CD4-positive, alpha-beta T cell treated with Interleukin-4 for 1 hour (primary cell): ENCODE measurements around the gene ATP2B2.

Experiments
- DNase-seq, 2 donors: peaks; one replicate each; pipeline ENCODE4 v3.0.0-alpha.2; 2020 to 2022

The ATP2B2 gene

DNA sequence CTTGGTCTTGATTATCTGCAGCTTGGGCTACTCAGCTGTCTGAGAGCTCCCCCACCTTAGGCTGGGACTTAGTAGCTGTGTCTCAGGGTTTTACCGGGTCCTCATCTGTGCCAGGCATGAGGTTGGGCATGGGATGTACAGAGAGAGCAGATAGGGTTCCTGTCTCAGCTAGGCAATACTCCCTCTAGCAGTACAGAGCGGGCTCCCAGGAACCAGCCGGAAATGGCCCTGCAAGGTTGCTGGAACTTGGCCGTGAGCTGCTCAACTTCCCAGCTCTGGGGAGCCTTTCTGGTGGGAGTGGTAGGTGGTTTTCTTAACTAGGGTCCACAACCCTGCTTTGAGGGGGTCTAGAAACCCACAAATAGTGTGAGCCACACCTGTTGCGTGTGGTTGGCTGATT is 58.3 kb downstream of the ATP2B2 start:
- DNase-seq, result no peak

DNA sequence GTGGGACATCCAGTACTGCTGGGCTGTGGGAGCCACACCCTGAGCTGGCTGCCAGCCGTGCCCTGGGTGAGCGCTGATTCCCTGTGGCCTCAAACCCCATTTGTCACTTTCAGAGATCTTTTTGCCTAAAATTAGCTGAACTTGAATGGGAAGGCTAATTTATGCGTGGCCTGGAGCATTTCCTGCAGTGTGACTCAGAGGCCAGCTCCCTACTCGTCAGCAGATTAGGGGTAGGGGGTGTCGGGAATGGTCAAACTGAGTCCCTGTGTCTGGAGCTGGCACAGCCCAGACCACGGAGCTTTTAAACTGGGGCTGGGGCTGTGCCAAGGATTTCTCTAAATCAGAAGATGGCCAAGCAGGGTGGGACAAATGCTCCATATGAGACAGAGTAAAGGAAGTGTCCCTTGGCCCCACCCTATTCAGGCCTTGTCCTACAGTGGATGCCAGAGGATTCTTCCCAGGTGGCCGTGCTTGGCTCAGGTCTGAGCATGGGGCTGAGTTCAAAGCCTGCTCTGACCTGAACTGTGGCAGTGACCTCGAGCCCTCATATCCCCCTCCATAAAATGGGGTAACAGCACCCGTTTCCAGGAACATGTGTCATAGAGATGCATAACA is 59.7 kb downstream of the ATP2B2 start:
- no peak for DNase-seq

DNA sequence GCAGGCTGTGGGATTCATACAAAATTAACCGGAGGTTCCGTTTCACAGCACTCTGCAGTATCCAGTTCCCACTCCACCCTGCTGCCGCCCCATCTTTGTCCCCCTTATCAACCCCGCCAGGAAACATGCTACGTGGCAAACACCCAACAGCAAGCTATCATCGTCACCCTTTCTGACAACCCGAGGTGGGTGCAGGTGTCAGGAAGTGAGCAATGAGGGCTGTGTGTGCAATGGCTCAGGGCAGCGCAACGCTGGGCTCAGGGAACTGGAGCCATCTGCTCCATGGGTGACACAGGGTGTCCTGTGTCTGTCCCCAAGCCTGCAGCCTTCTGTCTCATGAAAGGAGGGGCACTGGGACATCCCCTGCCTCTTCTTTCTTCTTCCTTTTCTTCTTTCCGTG is 60.9 kb downstream of the ATP2B2 start:
- no peak for DNase-seq

DNA sequence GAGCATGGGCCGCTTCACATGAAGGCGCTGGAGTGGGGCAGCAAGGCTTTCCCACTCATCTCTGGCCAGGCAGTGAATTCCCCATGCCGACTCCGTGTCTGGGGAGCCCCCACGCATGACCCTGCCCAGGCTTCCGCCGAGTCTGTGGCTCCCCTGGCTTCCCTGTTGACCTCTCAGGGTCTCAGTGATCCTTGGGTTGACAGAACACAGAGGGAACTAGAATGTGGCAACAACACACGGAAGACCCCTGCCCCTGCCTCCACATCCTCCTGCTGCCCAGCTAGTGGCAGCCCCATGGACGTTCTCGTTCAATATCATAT is 61.3 kb downstream of the ATP2B2 start:
- no peak for DNase-seq

DNA sequence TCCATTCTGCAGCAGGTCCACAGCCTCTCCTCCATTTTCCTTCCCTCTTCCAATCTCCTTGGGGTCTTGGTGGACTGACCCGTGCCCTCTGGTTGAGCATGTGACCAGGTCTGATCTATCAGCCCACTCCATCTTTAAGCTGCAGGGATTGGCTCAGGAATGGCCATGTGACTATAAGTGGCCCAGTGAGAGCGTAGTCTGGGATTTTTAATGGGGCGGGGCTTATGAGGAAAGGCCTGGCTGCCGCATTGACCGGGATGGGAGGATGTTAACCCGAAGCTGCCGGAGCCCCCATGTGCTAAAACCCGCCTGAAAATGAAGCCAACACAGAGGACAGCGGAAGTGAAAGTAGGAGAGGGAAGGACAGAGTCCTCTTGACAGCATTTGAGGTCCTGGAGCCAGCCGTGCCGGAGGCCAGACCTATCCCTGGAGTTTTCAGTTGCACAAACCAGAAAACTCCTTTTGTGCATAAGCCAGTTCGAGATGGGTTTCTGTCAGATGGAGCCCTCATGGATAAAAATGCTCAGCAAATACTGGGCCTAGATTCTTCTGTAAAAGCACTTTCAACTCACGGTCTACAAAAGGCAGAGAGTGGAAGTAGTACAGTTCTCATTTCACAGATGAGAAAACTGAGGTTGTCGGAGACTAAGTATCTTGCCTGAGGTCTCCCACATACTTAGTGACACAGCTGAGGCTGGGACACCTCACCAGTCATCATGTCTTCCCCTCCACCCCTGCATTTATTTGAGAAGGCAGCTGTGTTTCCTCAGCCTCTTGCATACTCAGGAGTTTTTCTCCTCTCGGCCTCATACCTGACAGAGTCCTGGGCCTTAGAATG is 61.9 kb downstream of the ATP2B2 start:
- no peak for DNase-seq

DNA sequence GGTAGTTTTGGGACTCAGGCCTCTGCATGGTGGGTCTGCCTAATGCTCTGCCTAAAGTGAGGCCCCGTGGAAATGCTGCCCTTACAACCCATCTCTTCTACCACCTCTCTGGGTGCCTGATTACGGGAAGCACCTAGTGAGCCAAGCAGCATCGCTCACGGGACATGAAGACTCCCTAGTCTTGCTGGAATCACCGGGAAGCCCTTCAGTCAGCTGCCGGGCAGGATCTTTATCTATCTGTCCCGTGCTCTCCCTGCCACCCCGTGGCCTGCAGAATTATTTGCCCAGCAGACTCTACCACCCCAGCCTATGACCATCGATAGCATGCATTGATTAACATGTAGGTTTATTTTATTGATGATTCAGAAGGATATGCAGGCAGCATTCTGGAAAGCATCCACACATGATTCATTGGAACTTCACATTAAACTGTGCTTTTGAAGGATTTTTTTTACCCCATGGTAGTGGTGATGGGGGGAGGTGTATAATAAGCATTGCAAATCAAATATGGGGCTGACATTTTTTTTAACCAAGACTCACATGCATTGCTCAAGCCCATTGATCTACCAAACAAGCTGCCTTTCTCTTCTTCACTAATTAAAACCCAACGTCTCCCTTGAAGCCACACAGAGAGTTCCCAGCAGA is 63.1 kb downstream of the ATP2B2 start:
- no peak for DNase-seq

DNA sequence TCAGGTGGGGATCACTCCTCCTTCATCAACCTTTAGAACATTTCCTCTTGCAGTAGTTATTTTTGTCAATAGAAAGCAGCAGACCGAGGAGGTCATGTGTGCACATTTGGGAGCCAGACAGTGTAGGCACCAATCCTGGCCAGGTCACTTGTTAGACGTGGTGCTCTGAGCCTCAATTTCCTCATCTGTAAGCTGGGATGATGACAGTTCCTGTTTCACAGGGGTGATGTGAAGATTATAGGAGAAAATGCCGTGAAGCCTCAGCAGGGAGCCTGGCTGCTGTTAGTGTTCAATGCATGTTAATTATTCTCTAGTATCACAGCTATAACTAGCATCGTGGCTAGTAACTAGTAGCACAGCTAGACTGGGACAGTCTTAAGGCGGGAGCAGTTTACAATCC is 64.7 kb downstream of the ATP2B2 start:
- no peak for DNase-seq

DNA sequence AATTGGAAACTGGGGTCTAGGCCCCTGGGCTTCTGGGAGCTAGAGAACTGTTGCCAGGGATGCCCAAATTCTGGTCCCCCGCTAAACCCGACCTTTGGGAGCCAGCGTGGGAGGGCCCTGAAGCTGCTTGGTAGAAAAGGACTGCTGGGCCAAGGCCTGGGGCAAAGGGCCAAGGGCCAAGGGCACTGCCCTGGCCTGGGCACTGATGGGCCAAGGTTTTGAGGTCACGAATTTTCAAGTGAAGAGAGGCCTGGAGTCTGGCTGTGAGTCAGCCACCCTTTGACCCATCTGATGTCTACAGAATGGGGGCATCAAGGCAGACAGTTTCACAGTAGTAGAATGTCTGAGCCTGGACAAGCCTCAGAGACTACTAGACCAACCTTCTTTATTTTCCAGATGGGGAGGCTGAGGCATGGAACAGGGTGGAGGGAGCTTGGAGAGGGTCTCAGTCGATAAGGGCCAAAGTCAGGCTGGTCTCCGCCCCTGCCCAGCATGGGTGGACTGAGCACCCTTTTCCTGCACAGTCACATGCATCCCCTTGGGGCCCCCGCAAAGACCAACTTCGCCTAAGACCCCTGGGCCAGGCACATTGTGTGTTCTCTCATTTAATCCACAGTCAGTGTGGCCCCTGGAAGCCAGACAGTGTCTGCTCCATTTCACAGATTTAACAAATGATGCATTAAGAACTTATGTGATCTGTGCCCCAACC is 66.3 kb downstream of the ATP2B2 start:
- no peak for DNase-seq

DNA sequence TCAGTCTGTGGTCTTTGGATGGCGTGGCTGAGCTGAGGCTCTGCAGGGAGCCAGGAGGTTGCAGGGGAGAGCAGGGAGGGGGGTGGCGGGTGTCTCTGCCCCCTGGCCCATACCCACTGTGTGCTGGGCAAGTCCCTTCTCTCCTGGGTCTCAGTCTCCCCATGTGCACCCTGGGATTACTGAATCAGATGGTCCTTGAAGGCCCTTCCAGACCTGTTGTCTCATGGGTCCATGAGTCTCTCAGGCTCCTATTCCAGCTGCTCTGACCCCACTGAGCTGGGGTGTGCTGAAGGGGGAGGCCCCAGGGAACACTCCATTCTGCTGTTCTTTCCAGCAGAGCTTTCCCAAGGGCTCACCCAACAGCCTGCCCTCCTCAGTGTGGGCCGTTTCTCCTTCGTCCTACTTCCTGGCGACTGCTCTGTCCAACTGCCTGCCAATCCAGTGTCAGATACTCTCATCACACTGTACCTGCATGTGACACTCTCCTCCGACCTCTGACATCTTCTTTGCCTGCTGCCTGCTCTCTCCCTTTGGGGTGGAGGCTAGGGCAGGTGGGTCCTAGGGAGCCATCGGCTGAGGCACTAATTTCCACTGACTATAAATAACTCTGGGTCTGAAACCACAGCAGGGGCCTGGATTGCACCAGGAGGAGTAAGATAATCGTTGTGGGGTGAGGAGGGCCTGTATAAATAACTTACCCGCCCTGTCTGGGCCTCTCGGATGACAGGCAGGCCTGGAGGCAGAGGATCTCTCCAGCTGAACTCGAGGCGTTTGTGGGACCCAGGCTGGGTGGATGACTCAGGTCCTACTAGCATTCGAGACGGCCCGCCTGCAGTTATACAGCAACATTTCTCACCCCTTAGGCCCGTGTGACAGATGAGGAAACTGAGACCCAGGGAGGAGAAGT is 67.1 kb downstream of the ATP2B2 start:
- no peak for DNase-seq

DNA sequence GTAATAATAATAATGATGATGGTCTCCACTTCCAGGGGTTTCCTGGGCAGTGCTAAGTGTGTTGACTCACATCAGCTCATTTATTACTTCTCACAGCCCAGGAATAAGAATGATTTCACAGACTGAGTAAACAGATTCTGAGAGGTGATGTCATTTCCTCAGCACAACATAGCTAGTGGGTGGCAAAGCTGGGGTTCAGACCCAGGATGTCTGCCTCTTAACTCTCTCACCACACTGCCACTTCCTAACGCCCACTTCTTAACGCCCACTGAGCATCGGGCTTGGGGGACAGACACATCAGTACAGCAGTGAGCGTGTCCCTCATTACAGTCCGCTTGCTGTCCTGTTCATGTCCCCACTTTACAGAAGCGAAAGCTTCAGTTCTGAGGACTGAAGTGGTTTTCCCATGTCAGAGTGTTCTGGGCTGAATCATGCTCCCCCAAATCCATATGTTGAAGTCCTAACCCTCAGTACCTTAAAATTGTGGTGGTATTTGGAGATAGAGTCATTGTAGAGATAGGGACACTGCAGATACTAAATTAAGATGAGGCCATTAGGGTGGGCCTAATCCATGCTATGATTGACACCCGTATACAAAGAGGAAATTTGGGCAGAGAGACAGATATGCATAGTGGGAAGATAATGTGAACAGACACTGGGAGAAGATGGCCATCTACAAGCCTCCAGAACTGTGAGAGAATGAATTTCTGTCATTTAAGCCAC is 68.0 kb downstream of the ATP2B2 start:
- peak; percentile 75 to 76 for DNase-seq

DNA sequence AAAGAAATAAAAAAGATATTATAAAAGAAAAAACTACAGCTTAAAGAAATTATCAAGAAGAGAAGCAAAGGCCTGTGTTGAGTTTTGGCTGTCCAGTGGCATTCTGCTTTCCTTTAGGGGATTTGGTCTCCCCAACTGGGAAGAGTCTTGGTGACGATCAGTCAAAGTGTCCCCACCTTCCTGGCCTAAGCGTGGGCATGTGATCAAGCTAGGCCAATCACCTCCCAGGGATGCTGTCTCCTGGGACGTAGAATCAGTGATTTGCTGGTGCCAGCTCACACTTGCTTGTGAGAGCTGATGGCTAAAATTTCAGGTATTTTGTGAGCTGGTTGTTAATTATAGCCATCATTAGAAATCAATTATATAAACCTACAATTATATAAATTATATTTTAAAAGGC is 69.5 kb downstream of the ATP2B2 start:
- DNase-seq, result no peak

DNA sequence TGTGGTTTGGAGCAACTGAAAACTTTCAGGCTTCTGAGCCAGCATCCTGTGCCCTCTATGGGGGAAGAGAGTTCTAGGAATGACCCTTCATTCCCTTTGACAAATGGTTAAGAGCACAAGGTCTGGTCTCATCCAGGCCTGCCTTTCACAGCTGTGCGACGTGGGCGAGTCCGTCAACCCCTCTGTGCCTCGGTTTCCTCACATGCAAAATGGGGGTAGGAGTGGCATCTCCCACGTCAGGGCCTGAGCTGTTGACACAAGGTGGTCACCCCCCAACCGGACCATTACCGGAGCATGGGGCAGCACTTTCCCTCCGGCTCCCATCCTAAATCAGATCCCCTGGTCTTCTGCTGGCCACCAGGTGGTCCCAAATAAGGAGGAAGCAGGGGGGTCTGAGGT is 70.4 kb downstream of the ATP2B2 start:
- no peak for DNase-seq

DNA sequence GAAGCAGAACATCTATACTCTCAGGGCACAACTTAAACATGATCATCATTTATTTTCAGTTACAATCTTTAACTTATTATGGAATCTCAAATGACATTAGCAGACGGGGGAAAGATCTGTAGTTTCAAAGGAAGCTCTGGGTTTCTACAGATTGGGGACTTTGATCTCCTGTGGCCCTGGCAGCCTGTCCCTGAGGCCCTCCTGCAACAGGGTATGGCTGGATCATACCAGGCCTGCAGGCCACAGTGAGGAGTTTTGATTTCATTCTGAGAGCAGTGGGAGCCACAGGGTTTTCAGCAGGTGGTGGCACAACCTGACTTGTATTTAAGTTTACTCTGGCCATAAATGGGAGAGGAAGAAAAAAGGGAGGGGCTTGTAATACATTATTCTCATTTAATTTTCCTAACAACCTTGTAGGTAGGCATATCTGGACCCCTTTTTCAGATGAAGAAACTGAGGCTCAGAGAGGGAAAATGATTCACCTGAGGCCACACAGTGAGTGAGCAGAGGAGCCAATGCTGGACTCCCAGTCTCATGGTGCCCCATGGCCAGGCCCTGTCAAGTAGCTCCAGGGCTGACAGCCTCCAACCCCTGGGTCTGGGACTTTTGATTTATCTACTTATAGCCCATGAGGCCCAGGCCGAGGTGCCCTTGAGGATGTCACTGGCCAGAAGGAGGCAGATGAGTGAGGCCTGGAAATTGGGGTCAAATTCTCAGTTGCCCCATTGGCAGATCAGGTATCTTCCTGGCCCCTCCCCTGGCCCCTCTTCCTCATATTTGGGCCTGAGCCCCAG is 71.0 kb downstream of the ATP2B2 start:
- no peak for DNase-seq

DNA sequence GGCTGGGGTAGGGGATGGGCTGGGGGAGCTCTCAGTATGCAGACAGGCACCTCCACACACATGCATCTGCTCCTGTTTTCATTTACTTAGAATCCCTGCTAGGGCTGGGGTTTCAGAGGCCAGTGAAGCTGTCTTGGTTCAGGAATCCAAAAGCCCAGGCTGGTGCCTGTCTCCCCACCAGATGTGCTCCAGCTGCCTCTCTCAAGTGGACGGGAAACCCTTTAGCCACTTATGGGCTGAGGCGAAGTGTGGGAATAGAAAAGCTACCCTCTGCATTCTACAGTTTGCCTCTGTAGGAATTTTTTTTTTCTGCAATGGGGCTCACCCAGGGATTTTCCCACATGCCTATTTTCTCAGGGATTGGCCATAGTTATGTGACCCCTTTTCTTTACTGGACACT is 72.5 kb downstream of the ATP2B2 start:
- DNase-seq, result no peak

DNA sequence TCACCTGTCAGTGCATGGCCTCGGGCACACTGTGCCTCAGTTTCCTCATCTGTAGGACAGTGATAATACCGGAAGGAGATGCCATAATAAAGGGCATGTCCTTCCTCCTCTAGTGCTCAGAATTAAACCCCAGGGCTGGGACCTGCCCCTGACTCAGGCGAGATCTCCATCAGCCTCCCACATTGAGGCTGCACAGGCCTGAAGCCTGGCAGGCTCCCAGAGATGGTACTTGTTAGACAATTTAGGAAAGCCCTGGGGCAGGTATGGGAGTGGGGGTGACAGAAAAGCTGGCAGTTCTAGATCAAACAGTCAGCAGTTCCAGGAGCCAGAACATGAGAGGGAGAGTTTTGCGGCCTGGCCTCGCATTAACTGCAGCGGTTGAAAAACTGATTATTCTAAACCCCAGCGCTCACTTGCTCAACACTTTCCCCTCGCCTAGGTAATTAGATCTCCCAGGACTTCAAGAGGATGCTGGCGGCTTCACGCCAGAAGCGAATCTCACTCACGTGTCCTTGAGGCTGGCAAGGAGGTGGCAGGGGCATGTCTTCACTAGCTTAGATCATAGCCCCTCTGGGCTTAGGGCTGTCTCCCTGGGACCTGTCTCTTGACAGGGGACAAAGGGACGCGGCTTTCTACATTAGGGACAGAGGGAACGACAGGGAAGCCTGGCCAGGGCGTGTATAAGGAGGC is 73.1 kb downstream of the ATP2B2 start:
- no peak for DNase-seq

DNA sequence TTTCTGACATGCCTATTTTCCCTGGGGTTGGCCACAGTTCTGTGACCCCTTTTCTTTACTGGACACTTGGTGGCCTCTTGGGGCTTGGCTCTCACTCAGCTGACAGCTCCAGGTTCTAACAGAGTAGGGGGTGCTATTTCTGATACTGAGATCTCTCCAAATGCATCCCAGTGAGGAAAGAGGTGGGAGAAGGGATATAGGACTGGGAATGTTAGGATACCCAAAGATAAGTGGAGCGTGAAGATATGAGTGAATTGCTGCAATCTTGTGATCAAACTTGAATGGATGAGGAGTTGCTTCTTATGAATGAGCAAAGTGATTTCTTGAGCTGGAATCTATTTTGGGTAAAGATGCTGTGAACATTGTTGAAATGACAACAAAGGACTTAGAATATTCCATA is 74.6 kb downstream of the ATP2B2 start:
- DNase-seq, result no peak

DNA sequence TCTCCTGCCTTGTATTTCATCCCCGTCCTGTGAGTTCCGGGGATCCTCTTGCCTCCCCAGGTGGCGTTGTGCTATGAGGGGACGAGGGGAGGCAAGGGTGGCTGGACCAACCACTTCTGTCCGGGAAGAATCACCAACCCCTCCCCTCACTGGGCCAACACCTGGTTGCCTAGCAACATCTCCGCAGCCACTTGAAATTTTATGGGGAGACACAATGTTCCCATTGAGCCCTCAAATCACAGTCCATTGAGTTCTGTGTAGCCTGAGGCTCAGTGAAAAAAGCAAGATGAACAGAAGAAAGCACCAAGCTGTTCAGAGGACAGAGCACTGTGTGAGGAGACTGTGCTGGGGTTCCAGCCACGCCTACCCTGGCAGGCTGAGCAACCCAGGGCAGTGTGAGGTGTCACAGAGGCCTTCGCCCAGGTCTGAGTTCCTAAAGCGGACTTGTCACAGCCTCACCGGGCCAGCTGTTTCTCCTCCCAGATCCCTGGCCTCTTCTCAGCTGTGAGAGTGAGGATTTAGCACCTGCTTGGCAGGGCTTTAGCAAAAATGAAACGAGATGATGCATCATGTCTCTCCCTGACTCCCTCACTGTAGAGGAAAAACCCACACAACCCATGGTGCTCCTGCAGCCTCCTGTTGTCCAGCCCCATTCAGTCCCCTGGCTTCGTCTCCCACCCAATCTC is 76.8 kb downstream of the ATP2B2 start:
- no peak for DNase-seq

DNA sequence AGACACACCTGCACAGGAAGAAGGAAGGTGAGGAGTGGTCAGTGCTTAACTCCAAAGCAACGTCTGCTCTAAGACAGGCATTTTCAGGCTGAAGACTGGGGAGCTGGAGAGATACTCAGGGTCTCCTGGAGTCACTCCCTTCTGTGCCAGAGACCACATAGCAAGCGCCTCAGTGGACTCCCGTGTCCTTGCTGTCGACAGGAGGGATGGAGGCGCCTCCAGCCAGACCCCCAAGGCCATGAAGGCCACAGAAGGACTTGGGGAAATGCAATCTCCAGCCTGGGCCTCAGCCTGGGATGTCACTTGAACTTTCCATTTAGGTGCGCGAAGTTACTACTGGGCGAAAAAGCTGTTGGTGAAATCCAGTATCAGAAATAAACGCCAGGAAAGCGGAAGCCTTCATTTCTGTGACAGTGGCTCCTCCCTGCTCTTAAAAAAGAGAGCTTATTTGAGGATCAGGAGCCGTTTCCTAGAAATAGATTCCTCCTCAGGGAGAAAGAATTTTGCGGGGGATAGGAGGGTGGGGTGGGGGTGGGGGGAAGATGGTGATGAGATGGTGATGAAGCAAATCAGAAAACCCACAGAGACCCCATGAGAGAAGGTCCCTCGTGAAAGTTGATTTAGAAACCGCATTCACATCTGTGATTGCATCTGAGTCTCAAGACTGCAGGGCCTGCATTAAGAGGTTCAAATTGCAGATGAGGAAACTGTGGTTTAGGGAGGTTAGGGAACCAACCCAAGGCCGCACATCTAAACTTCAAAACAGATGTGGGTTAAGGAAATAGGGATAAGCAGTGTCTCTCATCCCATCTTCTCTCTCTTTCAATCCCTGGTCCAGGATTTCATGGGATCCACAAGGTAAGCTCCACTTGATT is 78.8 kb downstream of the ATP2B2 start:
- DNase-seq, result no peak
